ENCODE data around the gene FCAR.
"Not testable (repeated sequence)": the region's sequence is repeated elsewhere in the genome, so short reads cannot be mapped to it uniquely, and the experiment has no call there.

- not testable (repeated sequence) for TF ChIP-seq CTCF (IDR thresholded peaks at IDR 0.05; ENCODE audit: low read depth, low read length); EZH2phosphoT487 (IDR thresholded peaks at IDR 0.05; ENCODE audit: low read depth)
These were observed 36.5 kb upstream of the FCAR start for GRCh38 chr19:54837522-54837921.

Data from OCI-LY3 (cell line).